GM12878 (cell line): ENCODE measurements around the gene NUP210. TPM values are rescaled to one million over a fixed set of nuclear protein-coding genes. Genes with fewer than 3 reads are reported as not detected.

ENCODE experiments used
- ATAC-seq: fragments of 200-7000 bp; cut with Tn5 transposase; 3 replicates; pipeline ENCODE4 v1.9.1; 2020; ENCODE audit warnings: mild to moderate bottlenecking, moderate library complexity
- BruUV-seq: library from RNA; stranded (reverse); fragments of 400-500 nt; replicated peaks from 2 replicates; lab custom pipeline; 2021; lab: Mats Ljungman, UMichigan
- CTCF ChIA-PET: fragments of 300-600 bp; sonication (Branson Sonifier 250); formaldehyde crosslinking; extraction: SDS; loops from one replicate; lab custom pipeline; 2021; ENCODE audit warnings: inconsistent platforms; lab: Yijun Ruan, JAX
- POLR2A ChIA-PET: fragments of 350-600 bp; formaldehyde crosslinking; extraction: SDS; loops from one replicate; lab custom pipeline; 2021; ENCODE audit warnings: inconsistent platforms; lab: Charles Lee
- RAD21 ChIA-PET: fragments of 300-600 bp; sonication (Branson Sonifier 250); formaldehyde crosslinking; loops from one replicate; lab custom pipeline; 2023; ENCODE audit warnings: antibody characterized with exemption; ENCODE audit not compliant: unreplicated experiment; lab: Charles Lee
- SMC1A ChIA-PET: fragments of 300-600 bp; sonication (Branson Sonifier 250); formaldehyde crosslinking; loops from one replicate; lab custom pipeline; 2023; ENCODE audit not compliant: unreplicated experiment, uncharacterized antibody; lab: Charles Lee
- DNase-seq: peaks from one replicate; pipeline ENCODE4 v3.0.0-alpha.2; 2011; ENCODE audit warnings: low read depth, low spot score
- FAIRE-seq: peaks from 3 replicates; lab custom pipeline; 2011; peaks lifted over from hg19 to GRCh38; lab: Jason Lieb, UNC
- H2AFZ ChIP-seq: 2 replicates; pipeline ENCODE4 v1.6.0; 2011; ENCODE audit warnings: low read depth, low read length, control low read depth; ENCODE audit not compliant: control insufficient read depth
- H3K27ac ChIP-seq: 2 replicates; pipeline ENCODE4 v1.5.1; 2011; ENCODE audit warnings: control low read depth; ENCODE audit not compliant: control insufficient read depth, insufficient read depth
- H3K27me3 ChIP-seq, 2 experiments: replicated peaks in 1 of 2; 2 replicates each; pipeline versions ENCODE4 v1.6.0 to v1.6.1; 2011; ENCODE audit warnings: low read length in 1 of 2; ENCODE audit not compliant: control insufficient read depth in 2 of 2, insufficient read depth in 2 of 2
- H3K36me3 ChIP-seq, 2 experiments: 2 replicates each; pipeline ENCODE4 v1.5.1; 2011; ENCODE audit warnings: low read length in 1 of 2; ENCODE audit not compliant: control insufficient read depth in 2 of 2, insufficient read depth in 2 of 2
- H3K4me1 ChIP-seq: 2 replicates; pipeline ENCODE4 v1.6.1; 2011; ENCODE audit warnings: mild to moderate bottlenecking, low read length, moderate library complexity, mixed read lengths; ENCODE audit not compliant: control insufficient read depth, insufficient read depth
- H3K4me2 ChIP-seq: 2 replicates; pipeline ENCODE4 v1.6.0; 2011; ENCODE audit warnings: control low read depth; ENCODE audit not compliant: control insufficient read depth, insufficient read depth
- H3K4me3 ChIP-seq: fragments of 200-600 bp; sonication (generic); 2 replicates; pipeline ENCODE4 v1.5.1; 2016
- H3K79me2 ChIP-seq: 2 replicates; pipeline ENCODE4 v1.6.0; 2011; ENCODE audit warnings: low read length; ENCODE audit not compliant: control insufficient read depth, insufficient read depth
- H3K9ac ChIP-seq: 2 replicates; pipeline ENCODE4 v1.8.0; 2011; ENCODE audit warnings: low read length, control low read depth, mixed read lengths; ENCODE audit not compliant: control insufficient read depth, insufficient read depth
- H3K9me3 ChIP-seq: replicated peaks from 3 replicates; pipeline ENCODE4 v1.5.1; 2011; ENCODE audit warnings: mild to moderate bottlenecking, low read length; ENCODE audit not compliant: control insufficient read depth, insufficient read depth
- H4K20me1 ChIP-seq: 2 replicates; pipeline ENCODE4 v1.6.0; 2011; ENCODE audit not compliant: control insufficient read depth, insufficient read depth
- CREM ChIP-seq: IDR thresholded peaks from 2 replicates; pipeline ENCODE4 v1.6.1; 2014; ENCODE audit warnings: antibody characterized with exemption, low read depth
- ETV6 ChIP-seq, 2 experiments: fragments of 450-650 bp in 1 of 2; IDR thresholded peaks in 1 of 2; conservative IDR thresholded peaks in 1 of 2; 2 replicates each; pipeline ENCODE4 v1.6.1; 2014; ENCODE audit warnings: antibody characterized with exemption in 1 of 2, borderline replicate concordance in 1 of 2, low read depth in 1 of 2, mild to moderate bottlenecking in 1 of 2, moderate library complexity in 1 of 2
- FOXK2 ChIP-seq: fragments of 450-650 bp; IDR thresholded peaks from 2 replicates; pipeline ENCODE4 v1.6.1; 2017; ENCODE audit warnings: mild to moderate bottlenecking, moderate library complexity
- MLLT1 ChIP-seq: fragments of 450-650 bp; IDR thresholded peaks from 2 replicates; pipeline ENCODE4 v1.6.1; 2016; ENCODE audit warnings: mild to moderate bottlenecking
- MXI1 ChIP-seq: fragments of 150-350 bp; IDR thresholded peaks from 2 replicates; pipeline ENCODE4 v1.6.1; 2011; ENCODE audit warnings: low read depth, mild to moderate bottlenecking, inconsistent platforms, low read length, improper control_type of control experiment
- NRF1 ChIP-seq: conservative IDR thresholded peaks from 2 replicates; pipeline ENCODE4 v1.6.1; 2011; ENCODE audit warnings: mild to moderate bottlenecking, low read depth, low read length, improper control_type of control experiment
- SRF ChIP-seq, 2 experiments: IDR thresholded peaks; 2 replicates each; pipeline ENCODE4 v1.6.1; 2011; ENCODE audit warnings: low read depth in 2 of 2, low read length in 2 of 2, mild to moderate bottlenecking in 1 of 2, moderate library complexity in 1 of 2
- STAT1 ChIP-seq: fragments of 450-650 bp; conservative IDR thresholded peaks from 2 replicates; pipeline ENCODE4 v1.6.1; 2014; ENCODE audit warnings: antibody characterized with exemption, mild to moderate bottlenecking
- ZNF24 ChIP-seq: fragments of 450-650 bp; IDR thresholded peaks from 2 replicates; pipeline ENCODE4 v1.6.1; 2017; ENCODE audit warnings: antibody characterized with exemption, mild to moderate bottlenecking
- WGBS: methylation state at CpG from one replicate; pipeline ENCODE4 v1.1.6; 2016; ENCODE audit warnings: low lambda C conversion rate; ENCODE audit not compliant: insufficient replicate concordance, insufficient coverage; ENCODE audit errors: missing lambda C conversion rate; 5-methylcytosine and 5-hydroxymethylcytosine counted together
- in situ Hi-C: fragments of 300-500 bp; cut with MboI; formaldehyde crosslinking; loops from 9 replicates; pipeline ENCODE4 v1.14.3; 2018; ENCODE audit warnings: mixed read lengths
- intact Hi-C: fragments of 100-400 bp; cut with micrococcal nuclease; formaldehyde crosslinking; loops from one replicate; pipeline ENCODE4 v1.14.2; 2022; ENCODE audit not compliant: unreplicated experiment
- polyA plus RNA-seq, 11 experiments: library from polyadenylated mRNA; depleted of rRNA in 4 of 11; unstranded in 6 of 11; stranded (reverse) in 5 of 11; fragments of >200 nt; fragmentation: Nextera tagmentation in 4 of 11; fragmentation: Illumina TruSeq in 1 of 11; extraction: Ambion mirVana in 4 of 11; extraction: Trizol in 1 of 11; gene quantifications; 1 replicate in 1 of 11; 2 replicates in 10 of 11; pipeline versions ENCODE4 v1.2.1 to v1.2.3, GENCODE V29; 2011 to 2016; ENCODE audit warnings: inconsistent platforms in 2 of 11, missing spikeins in 2 of 11, low read depth in 1 of 11
- total RNA-seq, 4 experiments: library from RNA; depleted of rRNA in 3 of 4; stranded (reverse); fragments of >200 nt in 3 of 4; fragmentation: Illumina TruSeq in 1 of 4; extraction: Trizol in 1 of 4; gene quantifications; 2 replicates each; pipeline versions ENCODE4 v1.2.1 to v1.2.3, GENCODE V29; 2013 to 2021

The NUP210 gene
- total and polyA plus RNA-seq, 10 of the 15 experiments (the other 5 are each of a cell fraction or from before 2014, with no cell fraction given) = 2.9 to 150 (median 76.0) TPM

- no peak for TF ChIP-seq MLLT1
- TF ChIP-seq ZNF24 = no peak
- no peak for TF ChIP-seq STAT1
- no peak for TF ChIP-seq ETV6 (conservative IDR thresholded peaks at IDR 0.05 in 1 of 2, IDR thresholded peaks at IDR 0.05 in 1 of 2; ENCODE audit: borderline replicate concordance in 1 of 2, low read depth in 1 of 2)
- no peak for TF ChIP-seq SRF (IDR thresholded peaks at IDR 0.05; ENCODE audit: low read depth in 2 of 2, low read length in 2 of 2)
- no peak for TF ChIP-seq NRF1
- TF ChIP-seq FOXK2 = no peak
Observed at GRCh38 chr3:13325892-13326443, 94.2 kb downstream of the NUP210 start (continued).

GRCh38 chr3:13324835-13325501, 95.2 kb downstream of the NUP210 start:
- FAIRE-seq (no peak), DNase-seq (no peak), ATAC-seq (no peak)
- 71% methylated on average over 11 of the region's 11 CpGs for WGBS
- TF ChIP-seq MXI1 (peak; percentile 36; the same call in 1 of the 2 replicates), CREM (no peak)
- H3K4me2 ChIP-seq = no peak overlapping the region
- H3K27me3 ChIP-seq = no peaks in the 10 kb centered on the region
- H3K9ac ChIP-seq = no peak overlapping the region
- H3K4me3 ChIP-seq = no peak overlapping the region
- POLR2A ChIA-PET = no interaction called here
- no peaks in the 10 kb centered on the region for H3K4me1 ChIP-seq
- TSS peak; percentile 41 for BruUV-seq
- no peak overlapping the region for H2AFZ ChIP-seq
- H3K36me3 ChIP-seq = peaks cover 57 to 58% of the 10 kb centered on the region in 2 experiments
- CTCF ChIA-PET = interaction anchor here (1.0 to 1.5 kb wide), 5 partner anchors 20 to 233 kb away, joined by 3 to 9 read pairs (median 3); no protein-coding TSS in a partner anchor
- SMC1A ChIA-PET = interaction anchor here (0.6 to 1.1 kb wide), 3 partner anchors 9 to 96 kb away, joined by 3 read pairs; no protein-coding TSS in a partner anchor
- H3K27ac ChIP-seq = no peak overlapping the region
- H3K79me2 ChIP-seq = no peaks in the 10 kb centered on the region
- RAD21 ChIA-PET = interaction anchor here (1.2 to 1.6 kb wide), 2 partner anchors 127 to 233 kb away, joined by 3 to 4 read pairs; no protein-coding TSS in a partner anchor
- intact Hi-C loops = no loop called here
- no peaks in the 10 kb centered on the region for H4K20me1 ChIP-seq
- in situ Hi-C loops = no loop called here
- no peaks in the 10 kb centered on the region for H3K9me3 ChIP-seq
